DND-41 (cell line): Measurements from ENCODE around the gene RRP8.

ENCODE experiments used
- EZH2 ChIP-seq: IDR thresholded peaks from 3 replicates; pipeline ENCODE4 v1.6.1; 2012; ENCODE audit warnings: borderline replicate concordance, low read depth, mild to moderate bottlenecking, moderate library complexity, low read length, inconsistent platforms; ENCODE audit not compliant: severe bottlenecking
- TF ChIP-seq, protein P1 (sequence below): IDR thresholded peaks from 2 replicates; pipeline ENCODE4 v1.5.1; 2012; ENCODE audit warnings: borderline replicate concordance, low read length, moderate library complexity, mild to moderate bottlenecking; ENCODE audit not compliant: poor library complexity, severe bottlenecking; ENCODE audit errors: extremely low read depth

GRCh38 chr11:6546735-6547134 is 56.7 kb downstream of the RRP8 start:
- TF ChIP-seq, protein P1, sequence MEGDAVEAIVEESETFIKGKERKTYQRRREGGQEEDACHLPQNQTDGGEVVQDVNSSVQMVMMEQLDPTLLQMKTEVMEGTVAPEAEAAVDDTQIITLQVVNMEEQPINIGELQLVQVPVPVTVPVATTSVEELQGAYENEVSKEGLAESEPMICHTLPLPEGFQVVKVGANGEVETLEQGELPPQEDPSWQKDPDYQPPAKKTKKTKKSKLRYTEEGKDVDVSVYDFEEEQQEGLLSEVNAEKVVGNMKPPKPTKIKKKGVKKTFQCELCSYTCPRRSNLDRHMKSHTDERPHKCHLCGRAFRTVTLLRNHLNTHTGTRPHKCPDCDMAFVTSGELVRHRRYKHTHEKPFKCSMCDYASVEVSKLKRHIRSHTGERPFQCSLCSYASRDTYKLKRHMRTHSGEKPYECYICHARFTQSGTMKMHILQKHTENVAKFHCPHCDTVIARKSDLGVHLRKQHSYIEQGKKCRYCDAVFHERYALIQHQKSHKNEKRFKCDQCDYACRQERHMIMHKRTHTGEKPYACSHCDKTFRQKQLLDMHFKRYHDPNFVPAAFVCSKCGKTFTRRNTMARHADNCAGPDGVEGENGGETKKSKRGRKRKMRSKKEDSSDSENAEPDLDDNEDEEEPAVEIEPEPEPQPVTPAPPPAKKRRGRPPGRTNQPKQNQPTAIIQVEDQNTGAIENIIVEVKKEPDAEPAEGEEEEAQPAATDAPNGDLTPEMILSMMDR, result no peak
- no peak for TF ChIP-seq EZH2
